Cardiac muscle cell (in vitro differentiated cells and primary cell): ENCODE measurements around the gene C1QTNF2. TPM values are rescaled to one million over a fixed set of nuclear protein-coding genes. Genes with fewer than 3 reads are reported as not detected.

ENCODE experiments used
- DNase-seq, 2 donors: peaks; one replicate each; pipeline versions ENCODE4 v3.0.0 to v3.0.0-alpha.2; 2010 to 2017; ENCODE audit warnings: low read depth in 1 of 2, low spot score in 1 of 2
- H3K27ac ChIP-seq: fragments of 200-600 bp; sonication (generic); 2 replicates; pipeline ENCODE4 v1.5.1; 2016
- H3K27me3 ChIP-seq: fragments of 200-600 bp; sonication (generic); 2 replicates; pipeline ENCODE4 v1.6.0; 2016; ENCODE audit warnings: control low read depth
- H3K36me3 ChIP-seq: fragments of 200-600 bp; sonication (generic); 2 replicates; pipeline ENCODE4 v1.5.1; 2016; ENCODE audit warnings: control low read depth
- H3K4me1 ChIP-seq: fragments of 200-600 bp; sonication (generic); 2 replicates; pipeline ENCODE4 v1.8.1; 2017; ENCODE audit warnings: low read depth, mild to moderate bottlenecking, mixed run types
- H3K4me3 ChIP-seq: fragments of 200-600 bp; sonication (generic); 2 replicates; pipeline ENCODE4 v1.5.1; 2016; ENCODE audit warnings: mild to moderate bottlenecking
- H3K9me3 ChIP-seq: fragments of 200-600 bp; sonication (generic); 2 replicates; pipeline ENCODE4 v1.5.1; 2017; ENCODE audit warnings: low read depth, mild to moderate bottlenecking, control low read depth
- CTCF ChIP-seq: IDR thresholded peaks from 2 replicates; pipeline ENCODE4 v1.5.1; 2012; ENCODE audit warnings: low read depth, mild to moderate bottlenecking, low read length
- polyA plus RNA-seq: library from polyadenylated mRNA; unstranded; fragments of >200 nt; fragmentation: Nextera tagmentation; extraction: Ambion mirVana; gene quantifications from 2 replicates; pipeline ENCODE4 v1.2.1, GENCODE V29; 2016
- total RNA-seq: library from RNA; depleted of rRNA; stranded (reverse); fragments of >200 nt; gene quantifications from 2 replicates; pipeline ENCODE4 v1.2.3, GENCODE V29; 2016

C1QTNF2 gene
- total and polyA plus RNA-seq, 2 experiments from 2014 or later, result 0.24 TPM; not detected in 1

GRCh38 chr5:160379511-160379910 lies 9.1 kb upstream of the C1QTNF2 start:
- DNase-seq, result no peak
- no peak for TF ChIP-seq CTCF
- H3K27ac ChIP-seq, result no peak overlapping the region
- H3K36me3 ChIP-seq, result no peaks in the 10 kb centered on the region
- no peak overlapping the region for H3K4me3 ChIP-seq
- peaks cover 14% of the 10 kb centered on the region for H3K27me3 ChIP-seq
- H3K4me1 ChIP-seq, result no peaks in the 10 kb centered on the region
- no peaks in the 10 kb centered on the region for H3K9me3 ChIP-seq

GRCh38 chr5:160378330-160378729 lies 7.9 kb upstream of the C1QTNF2 start:
- Histone ChIP-seq H3K9me3 (no peaks in the 10 kb centered on the region), H3K4me3 (no peak overlapping the region), H3K27me3 (peaks cover 25% of the 10 kb centered on the region), H3K4me1 (no peaks in the 10 kb centered on the region), H3K36me3 (no peaks in the 10 kb centered on the region), H3K27ac (no peak overlapping the region)
- no peak for TF ChIP-seq CTCF
- no peak for DNase-seq

- Histone ChIP-seq H3K27ac (no peak overlapping the region), H3K9me3 (no peaks in the 10 kb centered on the region), H3K36me3 (no peaks in the 10 kb centered on the region), H3K27me3 (peaks cover 30% of the 10 kb centered on the region), H3K4me3 (no peak overlapping the region), H3K4me1 (no peaks in the 10 kb centered on the region)
- no peak for TF ChIP-seq CTCF
- DNase-seq, result no peak
Measured at GRCh38 chr5:160377651-160378050, 7.2 kb upstream of the C1QTNF2 start.

- no peak overlapping the region for H3K27ac ChIP-seq
- peaks cover 40% of the 10 kb centered on the region for H3K27me3 ChIP-seq
- H3K4me1 ChIP-seq, result no peaks in the 10 kb centered on the region
- DNase-seq, result no peak
- H3K36me3 ChIP-seq, result no peaks in the 10 kb centered on the region
- no peak overlapping the region for H3K4me3 ChIP-seq
- no peaks in the 10 kb centered on the region for H3K9me3 ChIP-seq
- TF ChIP-seq CTCF, result no peak
Measured at GRCh38 chr5:160376416-160376815, 6.0 kb upstream of the C1QTNF2 start.

GRCh38 chr5:160375701-160376100 lies 5.3 kb upstream of the C1QTNF2 start:
- Histone ChIP-seq H3K9me3 (no peaks in the 10 kb centered on the region), H3K27ac (no peak overlapping the region), H3K27me3 (peaks cover 47% of the 10 kb centered on the region), H3K36me3 (no peaks in the 10 kb centered on the region), H3K4me1 (no peaks in the 10 kb centered on the region), H3K4me3 (no peak overlapping the region)
- TF ChIP-seq CTCF, result no peak
- no peak for DNase-seq

- H3K4me1 ChIP-seq, result no peaks in the 10 kb centered on the region
- no peak for TF ChIP-seq CTCF
- DNase-seq, result no peak
- peaks cover 52% of the 10 kb centered on the region for H3K27me3 ChIP-seq
- H3K9me3 ChIP-seq, result no peaks in the 10 kb centered on the region
- H3K27ac ChIP-seq, result no peak overlapping the region
- no peak overlapping the region for H3K4me3 ChIP-seq
- H3K36me3 ChIP-seq, result no peaks in the 10 kb centered on the region
Measured at GRCh38 chr5:160375166-160375565, 4.7 kb upstream of the C1QTNF2 start.
